Activated naive CD8-positive, alpha-beta T cell (primary cell): ENCODE data around the gene RER1.

Source experiments
- H3K27ac Mint-ChIP-seq: one replicate; pipeline ENCODE4 v1.8.0; 2021; ENCODE audit warnings: mixed read lengths
- H3K27me3 Mint-ChIP-seq: one replicate; pipeline ENCODE4 v1.8.0; 2021; ENCODE audit warnings: mixed read lengths
- H3K36me3 Mint-ChIP-seq: one replicate; pipeline ENCODE4 v1.8.0; 2021; ENCODE audit warnings: mixed read lengths
- H3K4me1 Mint-ChIP-seq: one replicate; pipeline ENCODE4 v1.8.0; 2021; ENCODE audit warnings: low read depth, mixed read lengths
- H3K4me3 Mint-ChIP-seq: one replicate; pipeline ENCODE4 v1.8.0; 2021; ENCODE audit warnings: mild to moderate bottlenecking, mixed read lengths
- H3K9me3 Mint-ChIP-seq: one replicate; pipeline ENCODE4 v1.8.0; 2021; ENCODE audit warnings: low read depth, mixed read lengths

RER1 gene

DNA sequence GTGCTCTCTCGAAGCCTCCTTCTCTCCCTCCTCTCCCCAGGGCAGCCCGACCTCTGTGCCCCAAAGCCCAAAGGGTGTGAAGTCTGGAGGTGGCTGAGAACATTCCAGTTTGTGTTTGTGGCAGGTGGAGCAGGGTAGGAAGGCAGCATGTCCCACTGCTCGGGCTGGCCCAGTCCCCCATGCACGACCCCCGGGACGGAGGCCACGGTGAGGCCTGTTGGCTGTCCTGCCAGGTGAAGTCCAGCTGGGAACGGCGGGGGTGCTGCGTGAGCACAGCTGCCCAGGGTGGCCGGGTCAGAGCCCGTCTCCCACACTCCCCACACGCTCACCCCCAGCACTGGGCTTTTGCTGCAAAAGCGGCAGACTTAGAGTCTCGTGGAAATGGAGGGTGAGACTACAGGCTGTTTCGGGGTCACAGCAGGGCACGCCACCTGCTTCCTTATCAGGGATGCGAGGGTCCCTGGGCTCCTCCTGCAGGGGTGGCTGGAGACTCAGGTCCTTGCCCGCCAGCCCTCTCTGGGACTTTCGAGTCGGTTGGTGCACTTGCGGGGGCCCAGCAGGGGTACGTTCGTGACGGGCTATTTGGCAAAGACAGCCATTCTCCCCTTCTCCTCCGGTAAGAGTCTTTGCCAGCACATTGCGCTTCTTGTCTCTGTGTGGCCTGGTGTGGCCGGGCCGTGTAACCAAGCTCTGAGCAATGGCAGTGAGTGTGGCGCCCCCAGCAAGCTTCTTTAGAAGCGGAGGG, 40.6 kb upstream of the RER1 start:
- no peaks in the 10 kb centered on the region for H3K9me3 Mint-ChIP-seq
- no peak overlapping the region for H3K4me3 Mint-ChIP-seq
- no peaks in the 10 kb centered on the region for H3K36me3 Mint-ChIP-seq
- H3K27ac Mint-ChIP-seq = no peak overlapping the region
- H3K4me1 Mint-ChIP-seq = no peaks in the 10 kb centered on the region
- no peaks in the 10 kb centered on the region for H3K27me3 Mint-ChIP-seq

- no peak overlapping the region for H3K4me3 Mint-ChIP-seq
- H3K36me3 Mint-ChIP-seq = no peaks in the 10 kb centered on the region
- H3K27me3 Mint-ChIP-seq = no peaks in the 10 kb centered on the region
Observed at GRCh38 chr1:2351723-2352122, 39.9 kb upstream of the RER1 start.

GRCh38 chr1:2352341-2352896, 39.2 kb upstream of the RER1 start:
- H3K27ac Mint-ChIP-seq = no peak overlapping the region
- H3K36me3 Mint-ChIP-seq = no peaks in the 10 kb centered on the region
- no peaks in the 10 kb centered on the region for H3K27me3 Mint-ChIP-seq
- no peaks in the 10 kb centered on the region for H3K9me3 Mint-ChIP-seq
- no peak overlapping the region for H3K4me3 Mint-ChIP-seq
- no peaks in the 10 kb centered on the region for H3K4me1 Mint-ChIP-seq

More at GRCh38 chr1:2351723-2352122, 39.9 kb upstream of the RER1 start:
- no peak overlapping the region for H3K27ac Mint-ChIP-seq
- H3K9me3 Mint-ChIP-seq = no peaks in the 10 kb centered on the region
- H3K4me1 Mint-ChIP-seq = no peaks in the 10 kb centered on the region

DNA sequence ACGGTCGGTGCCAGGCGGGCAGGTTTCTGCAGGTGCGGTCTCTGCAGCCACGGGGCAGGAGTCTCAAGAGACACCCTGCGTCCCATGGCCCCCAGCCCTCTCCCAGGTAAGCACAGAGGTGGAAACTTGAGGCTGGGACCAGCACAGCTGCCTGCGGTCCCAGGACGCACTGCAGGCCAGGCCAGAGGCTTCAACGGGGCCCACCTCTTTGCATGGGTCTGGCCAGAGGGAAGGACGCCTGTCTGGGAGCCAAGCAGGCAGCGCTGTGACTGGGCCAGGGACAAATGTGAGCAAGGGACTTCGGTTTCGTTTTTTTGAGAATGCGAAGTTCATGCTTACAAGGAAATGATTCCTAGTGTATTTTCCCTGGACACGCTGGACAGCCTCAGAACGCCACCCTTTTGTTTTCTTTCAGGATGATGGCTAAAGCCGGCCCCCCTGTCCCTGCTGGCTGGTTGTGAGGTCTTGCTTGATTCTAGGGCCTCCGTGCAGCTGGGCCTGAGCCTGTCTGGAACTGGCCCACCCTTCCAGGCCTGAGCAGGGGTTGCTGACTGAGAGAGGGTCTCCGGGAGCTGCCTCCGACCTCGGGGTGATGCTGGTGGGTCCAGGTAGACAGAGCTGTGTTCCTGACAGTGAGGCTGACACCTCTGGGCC, 38.6 kb upstream of the RER1 start:
- no peaks in the 10 kb centered on the region for H3K9me3 Mint-ChIP-seq
- no peaks in the 10 kb centered on the region for H3K36me3 Mint-ChIP-seq
- no peaks in the 10 kb centered on the region for H3K27me3 Mint-ChIP-seq
- H3K4me1 Mint-ChIP-seq = no peaks in the 10 kb centered on the region
- no peak overlapping the region for H3K4me3 Mint-ChIP-seq
- no peak overlapping the region for H3K27ac Mint-ChIP-seq

DNA sequence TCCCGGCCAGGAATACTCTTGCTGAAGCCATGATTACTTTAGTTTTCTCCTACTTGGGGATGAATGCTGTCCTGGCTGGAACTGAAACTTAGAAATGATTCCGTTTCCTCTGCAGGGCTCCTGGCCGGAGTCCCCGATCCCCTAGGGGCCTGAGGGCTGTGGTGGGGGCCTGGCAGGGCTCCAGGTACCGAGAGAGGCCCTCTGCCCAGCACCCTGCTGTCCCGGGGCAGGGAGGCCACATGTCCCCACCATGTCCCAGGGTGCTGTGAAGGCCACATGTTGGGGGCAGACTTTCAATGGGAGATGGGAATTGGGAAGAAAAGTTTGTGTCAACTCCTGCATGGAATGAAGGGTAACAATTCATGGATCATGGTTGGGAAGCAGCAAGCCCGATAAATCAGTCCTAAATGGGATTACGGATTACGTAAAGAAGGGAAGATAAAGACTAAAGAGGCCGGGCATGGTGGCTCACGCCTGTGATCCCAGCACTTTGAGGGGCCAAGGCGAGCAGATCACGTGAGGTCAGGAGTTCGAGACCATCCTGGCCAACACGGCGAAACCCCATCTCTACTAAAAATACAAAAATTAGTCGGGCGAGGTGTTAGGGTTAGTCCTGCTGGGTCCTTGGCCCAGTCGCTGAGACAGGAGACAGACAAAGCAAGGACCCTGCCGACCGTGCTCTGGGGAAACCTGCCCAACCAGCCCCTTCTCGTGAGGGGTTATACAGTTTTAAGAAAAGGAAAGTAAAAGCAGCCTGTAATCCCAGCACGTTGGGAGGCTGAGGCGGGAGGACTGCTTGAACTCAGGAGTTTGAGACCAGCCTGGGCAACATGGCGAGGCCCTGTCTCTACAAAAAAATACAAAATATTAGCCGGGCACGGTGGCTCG, 37.8 kb upstream of the RER1 start:
- no peaks in the 10 kb centered on the region for H3K27me3 Mint-ChIP-seq
- no peak overlapping the region for H3K4me3 Mint-ChIP-seq
- no peaks in the 10 kb centered on the region for H3K9me3 Mint-ChIP-seq
- no peak overlapping the region for H3K27ac Mint-ChIP-seq
- no peaks in the 10 kb centered on the region for H3K4me1 Mint-ChIP-seq
- H3K36me3 Mint-ChIP-seq = no peaks in the 10 kb centered on the region

- no peaks in the 10 kb centered on the region for H3K9me3 Mint-ChIP-seq
- no peak overlapping the region for H3K27ac Mint-ChIP-seq
- H3K27me3 Mint-ChIP-seq = no peaks in the 10 kb centered on the region
- H3K36me3 Mint-ChIP-seq = no peaks in the 10 kb centered on the region
- no peak overlapping the region for H3K4me3 Mint-ChIP-seq
- no peaks in the 10 kb centered on the region for H3K4me1 Mint-ChIP-seq
Observed at GRCh38 chr1:2354511-2355372, 36.9 kb upstream of the RER1 start.

DNA sequence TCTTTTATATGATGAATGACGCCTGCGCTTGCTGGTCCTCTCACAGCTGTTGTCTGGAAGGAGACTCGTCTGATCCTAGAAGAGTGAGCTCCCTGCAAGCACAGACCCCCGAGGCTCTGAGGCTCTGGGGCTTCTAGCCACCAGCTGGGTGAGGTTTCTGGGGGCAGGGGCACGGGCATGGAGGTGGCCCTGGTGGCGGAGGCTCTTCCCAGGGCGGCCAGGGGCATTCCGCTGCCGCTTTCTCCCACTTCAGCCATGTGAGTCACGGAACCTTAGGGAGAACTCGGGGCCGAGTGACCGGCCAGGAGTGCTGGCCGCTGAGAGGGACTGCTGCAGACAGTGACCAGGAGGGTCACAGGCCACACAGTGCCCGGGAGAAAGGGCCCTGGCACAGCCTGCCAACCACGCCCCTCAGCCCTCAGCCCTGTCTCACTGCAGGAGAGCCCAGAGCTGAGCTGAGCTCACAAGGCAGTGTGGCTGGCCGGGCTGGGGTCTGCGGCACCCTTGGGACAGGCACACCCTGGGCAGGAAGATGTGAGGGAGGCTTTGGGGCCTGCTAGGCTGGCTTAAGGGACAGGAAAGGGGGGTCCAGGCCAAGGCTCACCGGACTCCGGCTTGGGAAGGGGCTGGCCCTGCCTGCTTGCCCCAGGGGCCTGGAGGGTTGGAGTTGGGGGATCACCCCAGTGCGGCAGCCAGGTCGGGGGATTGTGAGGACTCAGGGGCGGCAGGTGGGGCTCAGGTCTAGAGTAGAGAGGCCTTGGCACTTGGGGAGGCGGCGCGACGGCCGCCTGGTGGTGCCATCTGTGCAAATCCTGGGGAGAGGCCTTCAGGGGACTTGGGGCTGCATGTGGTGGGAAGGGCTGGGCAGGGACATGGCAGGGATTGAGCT, 36.0 kb upstream of the RER1 start:
- Mint-ChIP-seq H3K36me3 (peaks cover 3% of the 10 kb centered on the region), H3K4me3 (no peak overlapping the region), H3K4me1 (no peaks in the 10 kb centered on the region), H3K27me3 (no peaks in the 10 kb centered on the region), H3K27ac (no peak overlapping the region), H3K9me3 (no peaks in the 10 kb centered on the region)

DNA sequence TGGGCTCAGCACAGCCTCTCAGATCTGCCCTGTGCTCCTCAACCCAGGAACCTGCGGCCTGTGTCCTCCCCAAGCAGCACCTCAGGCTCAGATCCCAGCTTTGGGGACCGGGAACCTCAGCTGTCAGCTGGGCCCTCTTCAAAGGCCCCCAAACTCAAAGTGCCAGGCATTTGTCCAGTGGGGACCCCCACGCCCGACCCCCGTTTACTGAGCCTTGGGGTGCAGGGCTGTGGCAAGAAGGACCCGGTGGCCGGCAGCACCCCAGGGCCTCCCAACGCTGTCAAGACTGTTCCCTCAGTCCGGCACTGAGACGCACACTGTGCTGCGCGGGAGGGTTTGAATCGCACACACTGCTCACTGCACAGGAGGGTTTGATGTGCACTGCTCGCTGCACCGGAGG, 35.2 kb upstream of the RER1 start:
- no peak overlapping the region for H3K4me3 Mint-ChIP-seq
- peaks cover 5% of the 10 kb centered on the region for H3K36me3 Mint-ChIP-seq
- no peaks in the 10 kb centered on the region for H3K4me1 Mint-ChIP-seq
- H3K27ac Mint-ChIP-seq = no peak overlapping the region
- no peaks in the 10 kb centered on the region for H3K9me3 Mint-ChIP-seq
- H3K27me3 Mint-ChIP-seq = no peaks in the 10 kb centered on the region

- no peaks in the 10 kb centered on the region for H3K27me3 Mint-ChIP-seq
- no peaks in the 10 kb centered on the region for H3K9me3 Mint-ChIP-seq
- H3K36me3 Mint-ChIP-seq = peaks cover 6% of the 10 kb centered on the region
- H3K27ac Mint-ChIP-seq = no peak overlapping the region
- no peaks in the 10 kb centered on the region for H3K4me1 Mint-ChIP-seq
- H3K4me3 Mint-ChIP-seq = no peak overlapping the region
Observed at GRCh38 chr1:2356911-2357845, 34.5 kb upstream of the RER1 start.

DNA sequence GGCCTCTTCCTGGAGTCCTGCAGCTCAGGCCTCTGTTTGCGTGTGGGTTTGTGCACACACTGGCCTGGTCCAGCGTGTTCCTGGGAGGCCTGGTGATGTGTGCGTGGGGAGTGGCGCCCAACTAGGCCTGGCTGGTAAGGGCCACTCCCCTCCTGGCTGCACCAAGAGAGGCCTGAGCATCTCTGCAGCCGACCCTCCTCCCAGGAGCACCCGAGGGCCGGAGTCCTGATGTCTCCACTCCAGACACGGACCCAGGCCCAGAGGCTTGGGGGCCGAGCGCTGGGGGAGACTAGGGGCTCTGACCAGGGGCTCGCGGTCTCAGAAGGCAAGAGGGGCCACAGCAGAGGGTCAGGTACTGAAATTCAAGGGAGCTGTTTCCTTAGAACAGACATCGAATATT, 33.6 kb upstream of the RER1 start:
- Mint-ChIP-seq H3K36me3 (peaks cover 8% of the 10 kb centered on the region), H3K4me3 (no peak overlapping the region), H3K27ac (no peak overlapping the region), H3K4me1 (no peaks in the 10 kb centered on the region), H3K27me3 (no peaks in the 10 kb centered on the region), H3K9me3 (no peaks in the 10 kb centered on the region)

DNA sequence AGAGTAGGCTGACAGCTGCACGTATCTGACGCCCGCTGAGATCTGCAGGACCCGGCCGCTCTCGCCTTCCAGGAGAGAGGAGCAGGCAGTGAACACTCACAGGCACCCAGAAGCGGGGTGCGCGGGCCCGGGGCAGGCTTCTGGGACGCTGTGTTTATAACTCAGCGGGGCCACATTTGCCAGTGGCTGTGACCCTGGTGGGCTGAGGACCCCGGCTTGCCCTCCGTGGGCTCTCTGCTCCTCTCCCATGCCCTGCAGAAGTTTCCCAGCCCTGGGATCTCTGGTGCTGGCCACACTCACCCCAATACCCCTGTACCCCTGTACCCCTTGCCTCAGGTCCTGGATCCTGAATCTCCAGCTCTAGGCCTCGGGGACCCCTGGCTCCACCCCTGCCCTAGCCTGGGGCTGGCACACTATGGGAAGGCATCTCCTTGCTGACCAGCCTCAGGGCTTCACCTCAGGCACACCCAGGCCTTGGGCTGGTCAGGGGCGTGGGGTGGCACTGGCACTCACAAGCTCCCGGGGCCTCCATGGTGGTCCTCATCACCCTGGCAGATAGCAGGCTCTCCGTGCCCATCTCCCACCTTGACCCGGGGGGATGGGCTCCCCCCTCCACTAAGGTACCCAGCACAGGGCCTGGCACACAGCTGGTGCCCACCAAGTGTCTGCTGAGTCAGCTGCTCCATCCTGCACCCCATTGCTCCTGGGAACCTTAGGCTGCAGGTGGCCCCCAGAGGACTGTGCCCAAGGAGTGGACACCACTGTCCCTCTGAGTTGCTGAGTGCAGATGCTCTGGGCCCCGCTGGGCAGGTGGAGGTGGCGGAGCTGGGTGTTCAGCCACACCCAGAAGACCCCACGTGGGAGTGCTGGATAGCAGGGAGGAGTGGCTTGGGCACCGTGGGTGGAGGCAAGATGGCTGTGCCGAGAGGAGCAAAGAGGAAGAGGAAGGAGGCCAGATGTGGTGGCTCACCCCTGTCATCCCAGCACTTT, 32.7 kb upstream of the RER1 start:
- Mint-ChIP-seq H3K9me3 (peaks cover 3% of the 10 kb centered on the region), H3K4me3 (no peak overlapping the region), H3K27ac (no peak overlapping the region), H3K27me3 (no peaks in the 10 kb centered on the region), H3K36me3 (peaks cover 11% of the 10 kb centered on the region), H3K4me1 (no peaks in the 10 kb centered on the region)
